Measurements from ENCODE around the gene OCA2.
"Not testable (repeated sequence)": the region's sequence is repeated elsewhere in the genome, so short reads cannot be mapped to it uniquely, and the experiment has no call there.

The OCA2 gene

DNA sequence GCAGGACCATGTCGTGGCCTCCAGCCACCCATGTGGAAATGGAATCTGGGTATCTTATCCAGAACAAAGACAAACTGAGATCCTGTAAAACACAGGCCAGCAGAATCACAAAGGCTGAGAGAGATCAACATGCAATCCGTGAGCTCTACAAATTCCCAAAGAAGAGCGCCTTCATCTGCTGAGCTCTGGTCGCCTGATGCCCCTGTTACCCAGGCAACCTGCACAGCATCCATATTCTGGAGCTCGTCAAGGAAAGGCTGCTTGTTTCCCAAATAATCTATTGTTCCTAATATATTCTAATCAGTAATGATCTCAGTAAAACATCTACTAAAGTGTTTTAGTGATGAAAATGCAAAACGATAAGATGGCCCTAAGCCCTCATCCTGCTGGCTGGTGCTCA lies 133.6 kb downstream of the OCA2 start:
- no peak overlapping the region for H3K27ac ChIP-seq
- TF ChIP-seq, protein P1, sequence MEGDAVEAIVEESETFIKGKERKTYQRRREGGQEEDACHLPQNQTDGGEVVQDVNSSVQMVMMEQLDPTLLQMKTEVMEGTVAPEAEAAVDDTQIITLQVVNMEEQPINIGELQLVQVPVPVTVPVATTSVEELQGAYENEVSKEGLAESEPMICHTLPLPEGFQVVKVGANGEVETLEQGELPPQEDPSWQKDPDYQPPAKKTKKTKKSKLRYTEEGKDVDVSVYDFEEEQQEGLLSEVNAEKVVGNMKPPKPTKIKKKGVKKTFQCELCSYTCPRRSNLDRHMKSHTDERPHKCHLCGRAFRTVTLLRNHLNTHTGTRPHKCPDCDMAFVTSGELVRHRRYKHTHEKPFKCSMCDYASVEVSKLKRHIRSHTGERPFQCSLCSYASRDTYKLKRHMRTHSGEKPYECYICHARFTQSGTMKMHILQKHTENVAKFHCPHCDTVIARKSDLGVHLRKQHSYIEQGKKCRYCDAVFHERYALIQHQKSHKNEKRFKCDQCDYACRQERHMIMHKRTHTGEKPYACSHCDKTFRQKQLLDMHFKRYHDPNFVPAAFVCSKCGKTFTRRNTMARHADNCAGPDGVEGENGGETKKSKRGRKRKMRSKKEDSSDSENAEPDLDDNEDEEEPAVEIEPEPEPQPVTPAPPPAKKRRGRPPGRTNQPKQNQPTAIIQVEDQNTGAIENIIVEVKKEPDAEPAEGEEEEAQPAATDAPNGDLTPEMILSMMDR (conservative IDR thresholded peaks at IDR 0.05), result no peak

GRCh38 chr15:27961801-27962200 lies 137.3 kb downstream of the OCA2 start:
- TF ChIP-seq, protein P1 (conservative IDR thresholded peaks at IDR 0.05), result no peak
- no peak overlapping the region for H3K27ac ChIP-seq

GRCh38 chr15:27958911-27959578 lies 140.1 kb downstream of the OCA2 start:
- TF ChIP-seq, protein P1 (conservative IDR thresholded peaks at IDR 0.05), result no peak
- H3K27ac ChIP-seq, result no peak overlapping the region

GRCh38 chr15:27956285-27956684 lies 142.8 kb downstream of the OCA2 start:
- no peak overlapping the region for H3K27ac ChIP-seq
- TF ChIP-seq, protein P1 (conservative IDR thresholded peaks at IDR 0.05), result no peak

DNA sequence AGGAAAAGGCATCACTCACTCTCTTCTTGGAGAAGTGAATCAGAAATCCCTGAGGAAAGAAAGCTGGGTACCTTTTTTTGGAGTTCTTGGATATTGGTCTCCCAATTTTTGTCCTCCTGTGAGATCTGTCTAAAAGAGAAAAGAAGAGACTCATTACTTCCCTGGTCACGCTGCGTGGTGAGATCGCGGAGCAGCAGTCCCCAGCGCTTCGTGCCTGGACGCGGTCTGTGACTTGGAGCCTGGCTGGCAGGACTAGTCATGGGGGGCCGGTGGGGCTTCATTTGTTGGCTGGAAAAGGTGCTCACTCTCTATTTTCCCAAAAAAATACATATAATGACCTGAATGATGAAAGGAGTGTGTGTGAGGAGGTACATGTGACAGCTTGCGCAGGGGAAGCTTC lies 144.0 kb downstream of the OCA2 start:
- H3K27ac ChIP-seq, result no peak overlapping the region
- TF ChIP-seq, protein P1 (conservative IDR thresholded peaks at IDR 0.05), result no peak

DNA sequence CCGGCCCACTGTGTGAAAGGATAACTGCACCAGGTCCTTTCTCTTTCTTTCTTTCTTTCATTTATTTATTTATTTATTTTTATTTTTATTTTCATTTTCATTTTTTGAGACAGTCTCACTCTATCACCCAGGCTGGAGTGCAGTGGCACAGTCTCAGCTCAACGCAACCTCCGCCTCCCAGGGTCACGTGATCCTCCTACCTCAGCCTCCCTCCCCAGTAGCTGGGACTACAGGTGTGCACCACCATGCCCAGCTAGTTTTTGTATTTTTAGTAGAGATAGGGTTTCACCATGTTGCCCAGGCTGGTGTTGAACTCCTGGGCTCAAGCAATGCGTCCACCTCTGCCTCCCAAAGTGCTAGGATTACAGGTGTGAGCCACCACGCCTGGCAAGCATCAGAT lies 146.5 kb downstream of the OCA2 start:
- H3K27ac ChIP-seq, result not testable (repeated sequence)

- TF ChIP-seq, protein P1 (conservative IDR thresholded peaks at IDR 0.05), result no peak
- no peak overlapping the region for H3K27ac ChIP-seq
Observed at GRCh38 chr15:27951191-27951890, 147.8 kb downstream of the OCA2 start.

DNA sequence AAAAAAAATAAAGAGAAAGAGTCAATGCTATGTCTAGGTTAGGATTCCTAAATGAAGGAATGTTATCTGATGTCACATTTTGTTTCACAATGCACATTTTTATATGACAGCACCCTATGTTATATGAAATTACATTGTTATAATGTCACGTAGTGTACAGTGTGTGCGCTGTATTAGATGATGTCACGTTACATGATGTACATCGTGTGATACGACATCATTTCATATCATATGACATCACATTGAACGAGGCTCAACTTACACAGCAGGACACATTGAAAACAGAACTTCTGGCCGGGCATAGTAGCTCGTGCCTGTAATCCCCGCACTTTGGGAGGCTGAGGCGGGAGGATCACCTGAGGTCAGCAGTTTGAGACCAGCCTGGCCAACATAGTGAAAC lies 150.0 kb downstream of the OCA2 start:
- TF ChIP-seq, protein P1 (conservative IDR thresholded peaks at IDR 0.05), result no peak
- H3K27ac ChIP-seq, result no peak overlapping the region

Measured in VCaP (cell line).